Measurements from ENCODE around the gene NELFE.

DNA sequence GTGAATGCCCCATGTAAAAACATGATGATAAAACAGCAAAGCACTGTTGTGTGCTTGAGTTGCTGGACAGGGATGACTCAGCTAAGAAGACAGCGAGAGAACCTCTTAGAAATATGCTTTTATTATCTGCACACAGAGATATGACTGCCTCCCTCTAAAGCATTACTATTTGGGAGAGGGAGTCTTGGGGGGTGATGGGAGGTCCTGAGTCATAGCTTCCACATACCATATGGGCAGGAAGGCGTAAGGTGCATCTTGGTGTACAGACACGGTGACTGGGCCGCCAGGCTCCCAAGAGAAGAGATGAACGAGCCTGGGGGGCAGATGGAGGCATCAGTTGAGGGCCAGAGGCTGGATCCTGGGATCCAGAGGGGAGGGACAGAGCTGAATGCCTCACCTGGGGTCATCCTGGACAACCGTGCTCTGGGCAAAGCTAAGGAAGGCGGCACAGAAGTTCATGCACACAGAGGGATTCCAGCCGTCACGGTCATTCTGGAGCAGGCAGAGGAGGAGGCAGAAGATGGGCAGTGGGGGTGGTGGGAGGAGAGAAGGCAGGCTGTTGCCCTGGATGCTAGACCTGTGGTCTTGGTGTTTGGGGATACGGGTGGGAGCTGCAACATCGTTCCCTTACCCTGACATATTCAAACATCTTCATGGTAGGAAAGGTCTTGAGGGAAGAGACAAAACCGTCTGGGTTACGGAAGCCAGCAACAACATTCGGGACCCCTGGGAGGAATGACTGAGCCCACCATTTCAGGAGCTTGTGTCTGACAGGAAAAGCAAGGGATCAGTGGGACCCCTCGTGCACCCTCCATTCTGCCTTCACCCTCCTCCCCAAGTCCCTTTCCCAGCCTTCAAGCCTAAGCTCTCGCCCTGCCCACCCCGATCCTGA, 11.2 kb upstream of the NELFE start:
- TF ChIP-seq, protein P1, sequence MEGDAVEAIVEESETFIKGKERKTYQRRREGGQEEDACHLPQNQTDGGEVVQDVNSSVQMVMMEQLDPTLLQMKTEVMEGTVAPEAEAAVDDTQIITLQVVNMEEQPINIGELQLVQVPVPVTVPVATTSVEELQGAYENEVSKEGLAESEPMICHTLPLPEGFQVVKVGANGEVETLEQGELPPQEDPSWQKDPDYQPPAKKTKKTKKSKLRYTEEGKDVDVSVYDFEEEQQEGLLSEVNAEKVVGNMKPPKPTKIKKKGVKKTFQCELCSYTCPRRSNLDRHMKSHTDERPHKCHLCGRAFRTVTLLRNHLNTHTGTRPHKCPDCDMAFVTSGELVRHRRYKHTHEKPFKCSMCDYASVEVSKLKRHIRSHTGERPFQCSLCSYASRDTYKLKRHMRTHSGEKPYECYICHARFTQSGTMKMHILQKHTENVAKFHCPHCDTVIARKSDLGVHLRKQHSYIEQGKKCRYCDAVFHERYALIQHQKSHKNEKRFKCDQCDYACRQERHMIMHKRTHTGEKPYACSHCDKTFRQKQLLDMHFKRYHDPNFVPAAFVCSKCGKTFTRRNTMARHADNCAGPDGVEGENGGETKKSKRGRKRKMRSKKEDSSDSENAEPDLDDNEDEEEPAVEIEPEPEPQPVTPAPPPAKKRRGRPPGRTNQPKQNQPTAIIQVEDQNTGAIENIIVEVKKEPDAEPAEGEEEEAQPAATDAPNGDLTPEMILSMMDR (conservative IDR thresholded peaks at IDR 0.05; ENCODE audit: low read length): no peak
- TF ChIP-seq EZH2phosphoT487 (IDR thresholded peaks at IDR 0.05; ENCODE audit: borderline replicate concordance, low read depth, low read length): no peak
